Stimulated activated CD8-positive, alpha-beta memory T cell treated with anti-CD3 and anti-CD28 coated beads, Interleukin-7, amount 100 ng/mL, for 4 hours (primary cell): ENCODE measurements around the gene COA7.
"Not testable (repeated sequence)": the region's sequence is repeated elsewhere in the genome, so short reads cannot be mapped to it uniquely, and the experiment has no call there.

Source experiments
- DNase-seq, 2 donors: peaks; one replicate each; pipeline ENCODE4 v3.0.0-alpha.2; 2020; ENCODE audit warnings: low read depth in 2 of 2

Gene COA7

GRCh38 chr1:52697795-52698674 is at the start of gene COA7:
COA7 (minus strand) TSS chr1:52698347; CDS start chr1:52698326, 21 bp downstream.
- DNase-seq, result peak; percentile 24 to 61

DNA sequence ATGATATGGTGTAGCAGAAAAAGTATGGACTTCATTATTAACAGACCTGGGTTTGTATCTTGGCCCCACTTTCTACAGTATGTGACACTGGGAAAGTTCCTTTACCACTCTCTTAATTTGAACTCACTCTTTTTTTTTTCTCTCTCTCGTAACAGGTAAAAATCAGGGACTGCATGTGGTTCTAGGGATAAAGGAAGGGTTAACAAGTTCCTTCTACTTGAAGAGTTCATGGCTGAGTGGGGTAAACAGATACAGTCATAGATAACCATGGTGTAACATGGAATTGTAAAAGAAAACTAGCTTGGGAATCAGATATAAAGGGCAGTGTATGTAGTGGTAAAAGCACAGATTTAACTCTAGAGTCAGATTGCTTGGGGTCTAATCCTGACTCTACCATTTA is 49.3 kb upstream of the COA7 start:
- no peak for DNase-seq

- no peak for DNase-seq
Observed at GRCh38 chr1:52746189-52746588, 48.0 kb upstream of the COA7 start.

DNA sequence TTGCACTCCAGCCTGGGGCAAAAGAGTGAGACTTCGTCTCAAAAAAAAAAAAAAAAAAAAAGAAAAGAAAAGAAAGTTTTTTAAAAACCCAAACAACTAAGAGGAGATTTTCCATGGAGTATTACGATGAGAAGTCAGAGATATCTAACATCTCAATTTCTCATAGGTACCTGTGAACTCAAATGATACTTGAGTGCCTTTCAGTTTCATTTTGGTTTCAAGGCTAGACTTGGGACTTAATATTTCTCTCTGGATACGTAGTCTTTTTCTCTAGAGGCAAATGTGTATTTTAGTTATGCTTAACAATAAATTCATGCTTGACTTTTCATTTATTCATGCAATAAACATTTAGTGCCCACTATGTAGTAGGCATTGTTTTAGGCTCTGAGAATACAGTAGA is 43.1 kb upstream of the COA7 start:
- no peak for DNase-seq

DNA sequence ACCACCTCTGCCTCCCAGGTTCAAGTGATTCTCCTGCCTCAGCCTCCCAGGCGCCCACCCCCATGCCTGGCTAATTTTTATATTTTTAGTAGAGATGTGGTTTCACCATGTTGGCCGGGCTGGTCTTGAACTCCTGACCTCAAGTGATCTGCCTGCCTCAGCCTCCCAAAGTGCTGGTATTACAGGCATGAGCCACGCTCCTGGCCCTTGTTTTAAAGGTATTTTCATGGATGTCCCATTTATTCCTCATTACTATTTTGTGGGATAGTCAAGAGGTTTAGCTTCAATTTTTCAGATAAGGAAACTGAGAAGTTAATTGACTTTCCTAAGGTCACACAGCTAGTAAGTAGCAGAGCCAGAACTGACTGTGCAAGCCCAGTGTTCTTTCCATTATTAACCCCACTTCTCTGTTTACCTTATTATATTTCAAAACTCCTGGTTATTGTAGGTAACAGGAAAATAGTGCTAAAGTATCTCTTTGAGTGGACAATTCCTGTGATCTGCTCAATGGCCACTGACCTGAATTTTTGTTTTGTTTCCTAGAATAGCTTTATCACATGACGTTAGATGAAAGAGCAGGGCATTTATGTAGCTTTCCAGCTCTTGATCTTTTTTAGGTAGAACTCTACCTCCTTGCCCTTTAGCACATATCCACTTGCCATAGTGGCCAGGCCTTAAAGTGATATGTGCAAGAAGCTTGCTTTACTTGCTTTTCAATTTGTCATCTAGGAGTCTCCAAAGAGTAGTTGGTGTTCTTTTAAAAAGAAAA is 41.7 kb upstream of the COA7 start:
- no peak for DNase-seq

- DNase-seq, result no peak
Observed at GRCh38 chr1:52738893-52739292, 40.7 kb upstream of the COA7 start.

DNA sequence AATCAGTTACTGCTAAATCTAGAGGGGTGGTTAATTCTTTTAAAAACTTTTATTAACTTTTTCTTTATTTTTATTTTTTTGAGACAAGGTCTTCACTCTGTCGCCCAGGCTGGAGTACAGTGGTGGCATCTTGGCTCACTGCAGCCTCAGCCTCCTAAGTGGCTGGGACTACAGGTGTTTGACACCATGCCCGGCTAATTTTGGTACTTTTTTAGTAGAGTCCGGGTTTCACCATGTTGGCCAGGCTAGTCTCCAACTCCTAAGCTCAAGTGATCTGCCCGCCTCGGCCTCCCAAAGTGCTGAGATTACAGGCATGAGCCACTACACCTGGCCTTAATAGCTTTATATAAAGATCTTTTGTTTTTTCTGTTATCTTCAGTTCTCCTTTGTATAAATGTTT is 40.0 kb upstream of the COA7 start:
- DNase-seq, result no peak

DNA sequence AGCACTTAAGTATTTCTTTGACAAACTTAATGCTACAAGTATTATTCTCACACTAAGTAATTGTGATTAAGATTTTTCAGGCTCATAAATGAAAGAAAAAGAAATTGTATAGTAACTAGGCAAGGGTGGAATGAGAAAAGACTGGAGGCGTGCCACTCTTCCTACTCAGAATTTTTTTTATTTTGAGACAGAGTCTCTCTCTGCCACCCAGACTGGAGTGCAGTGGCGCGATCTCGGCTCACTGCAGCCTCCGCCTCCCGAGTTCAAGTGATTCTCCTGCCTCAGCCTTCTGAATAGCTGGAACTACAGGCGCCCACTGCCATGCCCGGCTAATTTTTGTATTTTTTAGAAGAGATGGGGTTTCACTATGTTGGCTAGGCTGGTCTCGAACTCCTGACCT is 37.2 kb upstream of the COA7 start:
- not testable (repeated sequence) for DNase-seq

GRCh38 chr1:52733368-52733767 is 35.2 kb upstream of the COA7 start:
- DNase-seq, result no peak

DNA sequence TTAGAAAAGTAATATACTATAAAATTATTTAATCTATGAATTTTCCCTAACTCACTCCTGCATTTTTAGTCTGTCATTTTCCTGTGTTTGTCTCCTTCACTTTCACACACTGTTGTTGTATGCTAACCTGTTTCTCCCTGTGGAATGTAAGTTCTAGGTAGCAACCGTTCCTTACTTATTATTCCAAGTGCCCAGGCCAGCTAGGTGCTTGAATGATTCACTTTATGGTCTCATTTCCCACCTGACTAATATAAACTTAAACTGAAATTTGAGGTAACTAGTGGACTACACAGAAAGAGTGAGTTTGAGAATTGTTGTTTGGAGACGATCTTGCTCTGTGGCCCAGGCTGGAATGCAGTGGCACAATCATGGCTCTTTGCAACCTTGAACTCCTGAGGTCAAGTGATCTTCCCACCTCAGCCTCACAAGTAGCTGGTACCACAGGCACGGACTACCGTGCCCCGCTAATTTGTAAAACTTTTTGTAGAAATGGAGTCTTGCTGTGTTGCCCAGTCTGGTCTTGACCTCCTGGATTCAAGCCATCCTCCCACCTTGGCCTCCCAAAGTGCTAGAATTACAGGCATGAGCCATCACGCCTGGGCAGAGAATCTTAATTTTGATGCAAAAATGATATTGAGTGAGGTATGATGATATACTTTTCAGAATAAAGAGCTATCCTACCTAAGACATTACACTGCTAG is 30.0 kb upstream of the COA7 start:
- DNase-seq, result no peak

DNA sequence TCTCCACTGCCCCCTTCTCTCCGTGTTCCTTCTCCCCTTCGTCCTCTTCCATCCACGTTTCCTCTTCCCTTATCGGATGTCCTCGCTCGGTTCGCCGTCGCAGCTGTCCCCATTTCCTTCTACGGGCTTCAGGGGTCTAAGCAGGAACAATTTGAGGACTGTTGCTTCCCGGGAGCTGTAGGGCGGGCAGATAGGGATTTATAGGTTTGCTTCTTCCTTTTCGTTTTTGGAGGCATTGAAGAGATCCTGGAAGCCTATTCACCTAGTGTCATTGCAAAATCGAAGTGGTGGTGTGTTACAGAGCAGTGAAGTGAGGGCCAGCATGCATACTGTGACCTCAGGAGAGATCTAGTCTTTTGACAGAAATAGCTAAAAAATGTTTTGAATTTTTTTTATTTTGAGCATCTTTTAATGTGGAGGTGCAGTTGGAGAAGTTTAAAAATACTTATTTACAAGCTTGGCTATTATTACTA is 29.0 kb upstream of the COA7 start:
- no peak for DNase-seq

DNA sequence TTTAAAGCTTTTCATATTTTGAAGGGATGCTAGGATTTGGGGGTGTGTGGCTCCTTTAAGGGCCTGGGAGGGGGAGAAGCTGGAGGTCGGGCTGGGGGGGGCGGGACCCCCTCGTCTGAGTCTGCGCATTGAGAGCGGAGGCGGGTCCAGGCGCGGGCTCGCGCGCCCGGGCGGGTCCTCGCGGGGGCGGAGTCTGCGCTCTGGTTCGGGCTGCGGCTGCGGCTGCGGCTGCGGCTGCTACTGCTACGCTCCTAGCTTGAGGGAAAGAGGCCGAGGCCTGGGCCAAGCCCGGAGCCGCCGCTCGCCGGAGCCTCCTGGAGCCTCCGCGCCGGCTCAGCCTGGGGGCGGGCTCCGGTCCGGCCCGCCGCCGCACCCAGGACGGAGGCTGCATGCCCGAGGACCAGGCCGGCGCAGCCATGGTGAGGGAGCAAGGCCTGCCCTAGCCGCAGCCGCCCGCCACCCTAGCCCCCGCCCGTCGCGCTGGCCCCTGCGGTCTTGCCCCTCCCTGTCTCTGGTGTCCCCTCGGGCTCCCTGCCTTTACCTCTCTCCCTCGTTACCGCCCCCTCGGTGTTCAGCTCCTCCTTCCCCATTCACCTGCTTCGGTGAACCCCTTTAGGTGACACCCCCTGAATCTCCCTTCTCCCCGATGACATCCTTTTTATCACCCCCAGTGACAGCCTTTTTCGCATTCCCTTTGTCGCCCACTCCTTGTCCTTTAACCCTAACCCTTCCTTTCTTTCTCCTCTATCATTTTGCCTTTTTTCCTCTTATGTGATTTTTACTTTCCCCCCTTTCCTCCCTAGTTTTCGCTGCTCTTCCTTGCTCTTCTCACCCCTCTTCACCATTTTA is 28.3 kb upstream of the COA7 start, which contains the start of gene ZYG11B:
ZYG11B (plus strand) TSS at position 189 of the 849 bp plus-strand sequence; CDS start at position 390, 201 bp downstream.
- DNase-seq, result peak; percentile 72 to 86

- no peak for DNase-seq
Observed at GRCh38 chr1:52725903-52726264, 27.7 kb upstream of the COA7 start.

GRCh38 chr1:52723260-52723659 is 25.1 kb upstream of the COA7 start:
- no peak for DNase-seq

DNA sequence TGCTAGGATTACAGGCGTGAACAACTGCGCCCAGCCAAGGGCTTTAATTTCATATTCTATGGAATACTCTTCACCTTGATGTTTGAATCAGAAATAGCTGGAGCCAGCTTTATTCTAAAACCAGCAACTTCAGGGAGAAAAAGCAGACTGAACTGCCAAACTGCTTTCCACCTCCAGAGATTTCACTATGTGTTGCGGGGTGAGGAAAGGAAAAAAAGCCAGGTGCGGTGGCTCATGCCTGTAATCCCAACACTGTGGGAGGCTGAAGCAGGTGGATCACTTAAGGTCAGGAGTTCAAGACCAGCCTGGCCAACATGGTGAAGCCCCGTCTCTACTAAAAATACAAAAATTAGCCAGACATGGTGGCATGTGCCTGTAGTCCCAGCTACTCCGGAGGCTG is 17.1 kb upstream of the COA7 start:
- DNase-seq, result not testable (repeated sequence)

DNA sequence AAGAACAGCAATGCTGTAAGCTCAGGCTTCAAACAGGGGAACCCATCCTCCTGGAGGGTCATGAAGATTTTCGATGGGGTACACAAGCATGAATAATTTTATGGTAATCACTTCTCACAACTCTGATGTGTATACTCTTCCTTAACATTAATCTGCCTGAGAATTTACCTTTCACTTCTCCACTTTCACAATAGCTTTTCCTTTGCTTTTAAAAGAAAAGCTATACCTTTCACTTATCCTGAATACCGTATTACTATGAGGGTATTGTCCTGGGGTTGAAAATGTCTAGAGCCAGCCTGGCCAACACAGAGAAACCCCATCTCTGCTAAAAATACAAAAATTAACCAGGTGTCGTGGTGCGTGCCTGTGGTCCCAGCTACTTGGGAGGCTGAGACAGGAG is 15.4 kb upstream of the COA7 start:
- no peak for DNase-seq

DNA sequence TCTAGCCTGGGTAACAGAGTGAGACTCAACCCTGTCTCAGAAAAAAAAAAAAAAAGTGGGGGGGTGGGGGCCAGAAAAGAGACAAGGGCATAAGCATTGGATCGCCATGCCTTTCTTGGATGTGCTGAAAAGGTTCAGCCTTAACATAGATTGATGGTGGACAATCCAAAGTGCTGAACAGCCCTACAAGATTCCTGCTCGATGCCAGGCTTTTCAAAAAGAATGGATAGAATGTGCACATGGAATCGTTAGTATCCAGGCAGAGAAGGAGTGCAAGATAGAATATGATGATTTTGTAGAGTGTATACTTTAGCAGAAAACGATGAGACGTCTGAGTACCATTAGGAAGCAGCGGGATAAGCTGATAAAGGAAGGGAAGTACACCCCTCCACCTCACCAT is 10.9 kb upstream of the COA7 start:
- no peak for DNase-seq

DNA sequence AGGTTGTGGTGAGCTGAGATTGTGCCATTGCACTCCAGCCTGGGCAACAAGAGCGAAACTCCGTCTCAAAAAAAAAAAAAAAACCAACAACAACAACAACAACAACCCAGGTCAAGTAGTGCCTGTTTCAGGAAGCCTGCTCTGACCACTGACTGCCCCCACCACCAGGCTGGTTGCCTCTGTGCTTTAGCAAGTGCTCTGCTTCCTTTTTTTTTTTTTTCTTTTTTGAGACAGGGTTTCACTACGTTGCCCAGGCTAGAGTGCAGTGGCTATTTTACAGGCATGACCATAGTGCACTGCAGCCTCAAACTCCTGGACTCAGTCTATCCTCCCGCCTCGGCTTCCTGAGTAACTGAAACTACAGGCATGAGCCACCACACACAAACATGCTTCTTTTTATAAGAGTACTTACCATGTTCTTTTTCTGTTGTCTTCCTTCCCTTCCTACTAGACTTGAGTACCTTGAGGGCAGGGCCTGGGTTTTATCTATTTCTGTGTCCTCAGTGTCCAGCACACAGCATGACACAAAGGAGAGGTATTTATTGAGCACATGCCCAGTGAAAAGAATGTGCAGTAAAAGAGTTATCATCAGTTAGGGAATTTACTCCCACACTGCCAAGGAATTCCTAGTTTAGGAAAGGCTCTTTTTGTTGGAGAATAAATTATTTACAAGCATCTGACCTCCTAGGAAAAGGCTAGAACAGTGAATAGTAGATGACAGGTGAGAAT is 9.9 kb upstream of the COA7 start:
- DNase-seq, result no peak

GRCh38 chr1:52706941-52707926 is 9.1 kb upstream of the COA7 start:
- no peak for DNase-seq
